Loucy (cell line): ENCODE results near the gene LRRC73.
"Not testable (repeated sequence)": the region's sequence is repeated elsewhere in the genome, so short reads cannot be mapped to it uniquely, and the experiment has no call there.

ENCODE experiments used
- H2AFZ ChIP-seq: fragments of 200-600 bp; sonication (generic); 2 replicates; pipeline ENCODE4 v1.6.0; 2016; ENCODE audit warnings: antibody characterized with exemption, mild to moderate bottlenecking, low read length, moderate library complexity
- H3F3A ChIP-seq: fragments of 200-600 bp; 2 replicates; pipeline ENCODE4 v1.6.0; 2016; ENCODE audit warnings: antibody characterized with exemption, low read depth, mild to moderate bottlenecking
- H3K27me3 ChIP-seq: fragments of 200-600 bp; sonication (generic); 2 replicates; pipeline ENCODE4 v1.6.1; 2014; ENCODE audit warnings: low read length, mild to moderate bottlenecking; ENCODE audit not compliant: insufficient read depth, poor library complexity, severe bottlenecking
- H3K36me3 ChIP-seq: fragments of 200-600 bp; sonication (generic); 2 replicates; pipeline ENCODE4 v1.6.1; 2016; ENCODE audit warnings: low read length; ENCODE audit not compliant: insufficient read depth
- H3K4me1 ChIP-seq: fragments of 200-600 bp; sonication (generic); 2 replicates; pipeline ENCODE4 v1.5.1; 2014; ENCODE audit warnings: low read length, mild to moderate bottlenecking; ENCODE audit not compliant: insufficient read depth, poor library complexity, severe bottlenecking
- H3K4me2 ChIP-seq: fragments of 200-600 bp; sonication (generic); 2 replicates; pipeline ENCODE4 v1.6.0; 2014; ENCODE audit warnings: antibody characterized with exemption, low read length, low read depth, mild to moderate bottlenecking; ENCODE audit not compliant: poor library complexity, severe bottlenecking
- H3K4me3 ChIP-seq: fragments of 200-600 bp; sonication (generic); 2 replicates; pipeline ENCODE4 v1.5.1; 2014; ENCODE audit warnings: low read length, mild to moderate bottlenecking, mixed read lengths; ENCODE audit not compliant: poor library complexity, severe bottlenecking
- H3K79me2 ChIP-seq: fragments of 200-600 bp; sonication (generic); 2 replicates; pipeline ENCODE4 v1.6.1; 2014; ENCODE audit warnings: low read length; ENCODE audit not compliant: insufficient read depth
- H3K9ac ChIP-seq: fragments of 200-600 bp; sonication (generic); 2 replicates; pipeline ENCODE4 v1.6.0; 2014; ENCODE audit warnings: mild to moderate bottlenecking, low read depth, low read length, moderate library complexity; ENCODE audit not compliant: poor library complexity, severe bottlenecking
- H3K9me2 ChIP-seq: fragments of 200-600 bp; sonication (generic); replicated peaks from 2 replicates; pipeline ENCODE4 v1.6.1; 2016; ENCODE audit warnings: low read depth, low read length, mixed read lengths
- H3K9me3 ChIP-seq: fragments of 200-600 bp; sonication (generic); 2 replicates; pipeline ENCODE4 v1.6.1; 2014; ENCODE audit warnings: mild to moderate bottlenecking, antibody characterized with exemption, low read length, low read depth; ENCODE audit not compliant: insufficient read depth
- H4K20me1 ChIP-seq: fragments of 200-600 bp; sonication (generic); 2 replicates; pipeline ENCODE4 v1.6.0; 2014; ENCODE audit warnings: antibody characterized with exemption, low read length, mild to moderate bottlenecking; ENCODE audit not compliant: insufficient read depth, poor library complexity, severe bottlenecking
- EZH2phosphoT487 ChIP-seq: fragments of 200-600 bp; IDR thresholded peaks from 2 replicates; pipeline ENCODE4 v1.6.1; 2018; ENCODE audit warnings: antibody characterized with exemption, mild to moderate bottlenecking, moderate library complexity, borderline replicate concordance
- TF ChIP-seq, protein P1 (sequence below): fragments of 200-600 bp; sonication (generic); conservative IDR thresholded peaks from 2 replicates; pipeline ENCODE4 v1.5.1; 2014; ENCODE audit warnings: mild to moderate bottlenecking, antibody characterized with exemption, low read length

The LRRC73 gene

DNA sequence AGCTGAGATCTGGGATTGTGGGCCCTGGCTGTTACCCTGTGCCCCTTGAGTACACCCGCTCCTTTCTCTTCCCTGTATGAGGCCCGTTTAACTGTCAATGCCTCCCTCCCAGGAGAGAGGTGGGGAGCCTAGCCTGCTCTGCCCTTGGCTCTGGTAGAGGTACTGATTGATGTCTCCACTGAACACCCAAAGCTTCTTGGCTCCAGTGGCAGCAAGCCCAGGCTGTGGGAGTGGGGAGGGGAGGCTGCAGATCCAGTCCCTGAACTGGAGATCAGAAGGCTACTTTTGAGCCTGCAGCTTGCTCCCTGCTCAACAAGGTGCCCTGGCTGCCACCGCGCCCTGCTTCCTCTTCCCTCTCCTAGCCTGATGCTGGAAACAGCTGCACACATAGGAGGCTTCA lies 7.5 kb downstream of the LRRC73 start:
- Histone ChIP-seq H3K4me1 (no peaks in the 10 kb centered on the region), H3K36me3 (peaks cover 60% of the 10 kb centered on the region; the same call in 1 of the 2 replicates), H3K9ac (no peak overlapping the region), H3K4me2 (no peak overlapping the region), H2AFZ (no peak overlapping the region), H3K9me2 (no peaks in the 10 kb centered on the region), H3K4me3 (no peak overlapping the region), H3K9me3 (no peaks in the 10 kb centered on the region), H3F3A (no peaks in the 10 kb centered on the region), H4K20me1 (no peaks in the 10 kb centered on the region), H3K27me3 (no peaks in the 10 kb centered on the region), H3K79me2 (no peaks in the 10 kb centered on the region)
- TF ChIP-seq, protein P1, sequence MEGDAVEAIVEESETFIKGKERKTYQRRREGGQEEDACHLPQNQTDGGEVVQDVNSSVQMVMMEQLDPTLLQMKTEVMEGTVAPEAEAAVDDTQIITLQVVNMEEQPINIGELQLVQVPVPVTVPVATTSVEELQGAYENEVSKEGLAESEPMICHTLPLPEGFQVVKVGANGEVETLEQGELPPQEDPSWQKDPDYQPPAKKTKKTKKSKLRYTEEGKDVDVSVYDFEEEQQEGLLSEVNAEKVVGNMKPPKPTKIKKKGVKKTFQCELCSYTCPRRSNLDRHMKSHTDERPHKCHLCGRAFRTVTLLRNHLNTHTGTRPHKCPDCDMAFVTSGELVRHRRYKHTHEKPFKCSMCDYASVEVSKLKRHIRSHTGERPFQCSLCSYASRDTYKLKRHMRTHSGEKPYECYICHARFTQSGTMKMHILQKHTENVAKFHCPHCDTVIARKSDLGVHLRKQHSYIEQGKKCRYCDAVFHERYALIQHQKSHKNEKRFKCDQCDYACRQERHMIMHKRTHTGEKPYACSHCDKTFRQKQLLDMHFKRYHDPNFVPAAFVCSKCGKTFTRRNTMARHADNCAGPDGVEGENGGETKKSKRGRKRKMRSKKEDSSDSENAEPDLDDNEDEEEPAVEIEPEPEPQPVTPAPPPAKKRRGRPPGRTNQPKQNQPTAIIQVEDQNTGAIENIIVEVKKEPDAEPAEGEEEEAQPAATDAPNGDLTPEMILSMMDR, result no peak
- TF ChIP-seq EZH2phosphoT487, result no peak

DNA sequence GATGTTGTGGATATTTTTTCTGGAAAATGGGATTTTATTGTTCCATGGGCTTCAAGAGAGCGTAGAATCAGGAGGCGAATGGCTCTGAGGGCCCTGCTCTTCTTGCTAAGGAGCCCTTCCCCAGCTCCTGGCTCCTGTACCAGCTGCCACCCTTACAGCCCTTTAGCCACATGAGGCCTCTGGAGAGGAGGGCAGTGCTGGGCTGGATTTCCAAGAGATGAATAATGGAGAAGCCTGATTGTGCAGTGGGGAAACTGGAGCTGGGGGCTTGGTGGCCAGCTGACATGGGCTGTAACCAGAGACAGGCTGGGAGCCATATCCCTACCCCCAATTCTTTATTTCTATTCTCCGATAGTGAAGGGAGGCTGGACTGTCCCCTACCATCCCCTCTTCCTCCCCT lies 9.2 kb downstream of the LRRC73 start:
- H3K4me3 ChIP-seq, result no peak overlapping the region
- no peaks in the 10 kb centered on the region for H3K9me3 ChIP-seq
- no peaks in the 10 kb centered on the region for H4K20me1 ChIP-seq
- no peaks in the 10 kb centered on the region for H3K9me2 ChIP-seq
- no peaks in the 10 kb centered on the region for H3K4me1 ChIP-seq
- no peaks in the 10 kb centered on the region for H3K27me3 ChIP-seq
- H2AFZ ChIP-seq, result no peak overlapping the region
- H3K4me2 ChIP-seq, result no peak overlapping the region
- H3K9ac ChIP-seq, result no peak overlapping the region
- H3K79me2 ChIP-seq, result no peaks in the 10 kb centered on the region
- TF ChIP-seq EZH2phosphoT487, result no peak
- TF ChIP-seq, protein P1, result no peak
- H3K36me3 ChIP-seq, result peaks cover 60% of the 10 kb centered on the region; the same call in 1 of the 2 replicates
- H3F3A ChIP-seq, result no peaks in the 10 kb centered on the region

DNA sequence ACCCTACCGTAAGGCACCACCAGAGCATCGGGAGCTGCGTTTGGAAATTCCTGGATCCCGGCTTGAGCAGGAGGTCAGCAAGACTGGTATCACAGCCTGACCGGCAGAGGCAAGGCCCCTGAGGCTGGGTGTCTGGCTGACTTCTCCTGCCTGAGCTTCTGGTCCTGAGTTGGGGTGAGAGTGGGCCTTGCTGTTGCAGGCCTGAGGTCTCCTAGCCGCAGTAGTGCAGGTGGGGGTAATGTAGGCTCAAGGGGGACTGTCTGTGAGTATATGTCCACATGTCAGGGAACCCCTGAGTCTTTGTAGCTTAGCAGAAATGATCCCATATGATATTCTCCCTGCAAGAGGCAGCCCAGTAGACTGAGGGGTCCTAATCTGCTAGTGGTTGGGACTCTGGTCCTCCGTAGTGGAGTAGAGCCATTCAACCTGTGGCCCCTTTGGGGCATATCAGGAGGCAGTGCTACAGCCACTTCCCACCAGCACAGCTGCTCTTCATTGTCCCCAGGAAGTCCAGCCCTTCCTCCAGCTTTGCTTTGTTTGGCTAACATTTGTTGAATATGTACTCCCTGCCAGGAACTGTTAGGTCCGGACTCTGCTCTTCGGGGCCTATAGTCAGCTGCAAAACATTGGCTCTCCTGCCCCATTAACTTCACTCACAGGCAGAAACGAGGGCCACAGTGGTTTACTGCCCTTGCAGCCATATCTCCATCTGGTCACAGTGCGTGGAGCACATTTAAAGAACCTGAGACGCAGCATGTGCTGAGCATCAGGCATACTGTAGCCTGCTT lies 10.9 kb downstream of the LRRC73 start:
- Histone ChIP-seq H3K4me1 (peaks cover 9% of the 10 kb centered on the region), H3K4me2 (no peak overlapping the region)
- TF ChIP-seq, protein P1, result no peak
- no peak for TF ChIP-seq EZH2phosphoT487

DNA sequence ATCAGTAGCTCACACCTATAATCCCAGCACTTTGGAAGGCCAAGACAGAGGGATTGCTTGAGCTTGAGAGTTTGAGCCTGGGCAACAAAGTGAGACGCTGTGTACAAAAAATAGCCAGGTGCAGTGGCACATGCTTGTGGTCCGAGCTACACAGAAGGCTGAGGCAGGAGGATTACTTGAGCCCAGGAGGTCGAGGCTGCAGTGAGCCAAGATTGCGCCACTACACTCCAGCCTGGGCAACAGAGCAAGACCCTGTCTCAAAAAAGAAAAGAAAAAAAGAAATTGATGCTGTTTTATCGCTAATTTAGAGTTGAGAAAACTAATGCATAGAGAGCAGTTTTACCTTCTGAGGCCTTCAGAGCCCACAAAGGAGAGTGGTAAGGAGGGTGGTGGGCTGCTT lies 11.9 kb downstream of the LRRC73 start:
- H2AFZ ChIP-seq, H3K9me2 ChIP-seq, H4K20me1 ChIP-seq, H3K27me3 ChIP-seq, H3K79me2 ChIP-seq, H3K4me1 ChIP-seq, H3K9ac ChIP-seq, H3K9me3 ChIP-seq, H3K4me3 ChIP-seq, H3K4me2 ChIP-seq, H3F3A ChIP-seq: not testable (repeated sequence)
- H3K36me3 ChIP-seq, result peaks cover 46% of the 10 kb centered on the region; the same call in 1 of the 2 replicates

More for the DNA sequence above, 10.9 kb downstream of the LRRC73 start:
- H3K9me2 ChIP-seq, result no peaks in the 10 kb centered on the region
- H3K36me3 ChIP-seq, result peaks cover 52% of the 10 kb centered on the region; the same call in 1 of the 2 replicates
- H3K9ac ChIP-seq, result no peak overlapping the region
- H3K79me2 ChIP-seq, result no peaks in the 10 kb centered on the region
- no peaks in the 10 kb centered on the region for H4K20me1 ChIP-seq
- no peaks in the 10 kb centered on the region for H3F3A ChIP-seq
- H3K9me3 ChIP-seq, result no peaks in the 10 kb centered on the region
- no peak overlapping the region for H2AFZ ChIP-seq
- H3K4me3 ChIP-seq, result no peak overlapping the region
- no peaks in the 10 kb centered on the region for H3K27me3 ChIP-seq
